ENCODE results near the gene UBE2G1. TPM values are rescaled to one million over a fixed set of nuclear protein-coding genes. Genes with fewer than 3 reads are reported as not detected.

The UBE2G1 gene
- total RNA-seq, 2 experiments from 2014 or later, result 58.5 to 58.8 TPM

DNA sequence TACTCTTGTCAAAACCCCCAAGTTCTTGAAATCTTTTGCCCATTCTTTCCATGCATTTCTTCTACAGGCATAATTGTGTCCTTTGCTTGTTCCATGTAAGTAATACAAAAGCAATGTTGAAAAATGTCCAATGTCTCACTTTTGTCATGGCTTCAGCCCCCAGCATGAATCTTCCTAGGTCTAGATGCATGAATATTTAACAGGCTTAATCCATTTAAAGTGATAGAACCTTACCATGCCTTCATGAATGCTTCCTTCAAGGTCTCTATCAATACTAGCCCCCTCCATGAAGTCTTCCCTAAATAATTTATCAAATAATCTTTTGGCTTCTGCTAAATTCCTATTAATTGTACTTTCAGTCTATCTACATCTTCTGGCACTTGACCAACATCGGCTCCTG lies 56.6 kb downstream of the UBE2G1 start:
- no peak for TF ChIP-seq CTCF (IDR thresholded peaks at IDR 0.05)
- no peak overlapping the region for H3K27ac ChIP-seq (ENCODE audit: low read depth in 1 of 2, low read length in 2 of 2)
- H3K4me3 Mint-ChIP-seq, result no peak overlapping the region
- peaks cover 14% of the 10 kb centered on the region for H3K36me3 ChIP-seq (ENCODE audit: insufficient read depth, low read length)
- peaks cover 7% of the 10 kb centered on the region for H3K4me1 ChIP-seq (ENCODE audit: insufficient read depth, low read length)
- H3K4me1 Mint-ChIP-seq (ENCODE audit: low read depth), result peaks cover 70% of the 10 kb centered on the region
- POLR2A ChIA-PET, result no interaction called here
- CTCF ChIA-PET, result no interaction called here
- H3K9me3 Mint-ChIP-seq, result no peaks in the 10 kb centered on the region
- peaks cover 22% of the 10 kb centered on the region for H3K36me3 Mint-ChIP-seq (ENCODE audit: low read depth)
- intact Hi-C loops (cut with DNase I, micrococcal nuclease), result loop anchor here in 1 of 2 experiments (5.0 kb wide), 1 partner anchor 57 kb away; the partner anchor contains the start of gene UBE2G1
- ATAC-seq (ENCODE audit: poor library complexity) (no peak), DNase-seq (no peak)
- H3K27me3 ChIP-seq (ENCODE audit: control insufficient read depth in 1 of 2, insufficient read depth in 2 of 2, low read length in 2 of 2), result no peaks in the 10 kb centered on the region
- no peaks in the 10 kb centered on the region for H3K27me3 Mint-ChIP-seq
- no peak overlapping the region for H3K4me3 ChIP-seq (ENCODE audit: low read length)
- peak overlapping the region; percentile 9 for H3K27ac Mint-ChIP-seq
- H3K9me3 ChIP-seq (ENCODE audit: control insufficient read depth in 1 of 2, insufficient read depth in 1 of 2, low read length in 2 of 2), result no peaks in the 10 kb centered on the region

GRCh38 chr17:4307179-4307930 lies 59.1 kb downstream of the UBE2G1 start:
- Mint-ChIP-seq H3K36me3 (ENCODE audit: low read depth) (peaks cover 37% of the 10 kb centered on the region), H3K9me3 (no peaks in the 10 kb centered on the region), H3K4me3 (no peak overlapping the region), H3K27ac (peak overlapping the region; percentile 45), H3K27me3 (no peaks in the 10 kb centered on the region), H3K4me1 (ENCODE audit: low read depth) (peaks cover 50% of the 10 kb centered on the region)
- CTCF ChIA-PET, result no interaction called here
- Histone ChIP-seq H3K27me3 (ENCODE audit: control insufficient read depth in 1 of 2, insufficient read depth in 2 of 2, low read length in 2 of 2) (no peaks in the 10 kb centered on the region), H3K4me3 (ENCODE audit: low read length) (no peak overlapping the region), H3K4me1 (ENCODE audit: insufficient read depth, low read length) (peaks cover 11% of the 10 kb centered on the region), H3K36me3 (ENCODE audit: insufficient read depth, low read length) (peaks cover 22% of the 10 kb centered on the region), H3K27ac (ENCODE audit: low read depth in 1 of 2, low read length in 2 of 2) (no peak overlapping the region), H3K9me3 (ENCODE audit: control insufficient read depth in 1 of 2, insufficient read depth in 1 of 2, low read length in 2 of 2) (no peaks in the 10 kb centered on the region)
- DNase-seq, result no peak
- POLR2A ChIA-PET, result interaction anchor here (1.2 kb wide), 1 partner anchor 59 kb away, joined by 5 read pairs; the partner anchor contains the start of gene UBE2G1
- intact Hi-C loops (cut with DNase I, micrococcal nuclease), result loop anchor here in 1 of 2 experiments (5.0 kb wide), 1 partner anchor 60 kb away; the partner anchor contains the start of gene UBE2G1
- TF ChIP-seq CTCF (IDR thresholded peaks at IDR 0.05), result no peak
- ATAC-seq (ENCODE audit: poor library complexity), result no peak

DNA sequence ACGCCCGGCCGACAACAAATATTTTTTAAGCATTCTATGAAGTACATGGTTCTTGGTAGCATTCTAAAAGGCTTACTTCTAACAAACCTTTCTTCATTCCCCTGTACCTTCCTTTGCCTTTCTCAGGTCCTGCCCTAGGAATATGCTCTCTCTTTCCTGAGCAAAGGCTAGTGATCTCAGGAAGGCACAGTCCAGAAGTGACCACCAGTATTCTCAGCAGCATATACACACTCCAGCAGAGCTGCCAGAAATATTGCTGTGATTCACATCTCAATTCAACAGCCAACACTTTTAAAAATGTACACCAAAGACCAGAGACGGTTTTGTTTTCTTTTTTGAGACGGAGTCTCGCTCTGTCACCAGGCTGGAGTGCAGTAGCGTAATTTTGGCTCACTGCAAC lies 61.3 kb downstream of the UBE2G1 start:
- Histone ChIP-seq H3K4me3 (ENCODE audit: low read length) (no peak overlapping the region), H3K36me3 (ENCODE audit: insufficient read depth, low read length) (peaks cover 36% of the 10 kb centered on the region), H3K9me3 (ENCODE audit: control insufficient read depth in 1 of 2, insufficient read depth in 1 of 2, low read length in 2 of 2) (no peaks in the 10 kb centered on the region), H3K4me1 (ENCODE audit: insufficient read depth, low read length) (peaks cover 7% of the 10 kb centered on the region), H3K27me3 (ENCODE audit: control insufficient read depth in 1 of 2, insufficient read depth in 2 of 2, low read length in 2 of 2) (no peaks in the 10 kb centered on the region), H3K27ac (ENCODE audit: low read depth in 1 of 2, low read length in 2 of 2) (no peak overlapping the region)
- intact Hi-C loops (cut with DNase I, micrococcal nuclease), result loop anchor here in 1 of 2 experiments (5.0 kb wide), 1 partner anchor 62 kb away; the partner anchor contains the start of gene UBE2G1
- peaks cover 56% of the 10 kb centered on the region for H3K36me3 Mint-ChIP-seq (ENCODE audit: low read depth)
- H3K9me3 Mint-ChIP-seq, result no peaks in the 10 kb centered on the region
- no peak overlapping the region for H3K27ac Mint-ChIP-seq
- peaks cover 41% of the 10 kb centered on the region for H3K4me1 Mint-ChIP-seq (ENCODE audit: low read depth)
- CTCF ChIA-PET, result interaction anchor here (0.7 to 1.7 kb wide), 6 partner anchors 10 to 232 kb away, joined by 3 to 8 read pairs (median 4); no protein-coding TSS in a partner anchor
- POLR2A ChIA-PET, result interaction anchor here (2.2 kb wide), 1 partner anchor 162 kb away, joined by 6 read pairs; the partner anchor contains the start of genes CYB5D2 and ZZEF1
- H3K4me3 Mint-ChIP-seq, result no peak overlapping the region
- no peak for TF ChIP-seq CTCF (IDR thresholded peaks at IDR 0.05)
- ATAC-seq (ENCODE audit: poor library complexity), result no peak
- no peak for DNase-seq
- no peaks in the 10 kb centered on the region for H3K27me3 Mint-ChIP-seq

Data from CD4-positive, alpha-beta T cell (primary cell).